Measurements from ENCODE around the gene ADAT2. TPM values are rescaled to one million over a fixed set of nuclear protein-coding genes. Genes with fewer than 3 reads are reported as not detected.

The ADAT2 gene
- polyA plus RNA-seq, 3 donors: 0.08 to 9.7 (median 0.51) TPM

DNA sequence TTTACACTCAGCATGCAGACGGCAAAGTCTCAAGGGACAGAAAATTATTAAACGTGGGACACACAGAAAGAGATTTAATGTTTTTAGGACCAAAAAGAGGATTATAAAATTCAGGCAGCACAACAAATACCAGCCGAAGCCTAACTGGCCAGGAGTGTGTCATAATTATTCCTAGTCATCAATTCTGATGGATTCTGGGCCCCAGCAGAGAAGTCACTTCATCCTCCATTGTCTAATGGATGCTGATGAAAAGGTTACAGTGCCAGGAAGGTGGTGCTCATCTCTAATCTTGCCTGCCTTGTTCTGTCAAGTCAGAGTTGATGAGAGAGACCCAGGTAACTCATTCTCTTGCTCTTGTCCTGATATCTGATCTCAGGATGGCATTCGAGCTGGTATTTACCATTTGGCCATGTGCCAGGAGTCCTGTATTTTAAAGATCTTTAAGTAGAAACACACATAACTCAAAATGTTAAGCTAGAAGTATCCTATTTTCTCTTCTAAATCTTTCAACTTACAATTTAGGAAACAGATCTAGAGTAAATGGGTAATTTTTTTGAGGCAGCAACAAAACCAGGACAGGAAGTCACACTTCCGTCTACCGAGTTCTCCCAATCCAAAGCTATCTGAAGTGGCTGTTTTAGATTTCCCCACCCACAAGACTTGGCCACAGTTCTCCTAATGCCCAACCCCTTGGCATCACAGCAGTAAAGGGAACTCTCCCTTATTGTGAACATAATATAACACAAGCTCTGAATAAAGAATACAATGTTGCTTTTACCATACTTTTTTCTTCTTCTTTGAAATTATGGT, 50.0 kb downstream of the ADAT2 start:
- no CpG with 5 or more reads among the region's 6 CpGs for WGBS (ENCODE audit: insufficient coverage)
- H3K4me2 ChIP-seq (replicated peaks; ENCODE audit: extremely low read depth, low read length, poor library complexity, severe bottlenecking): peak overlapping the region; percentile 36
- peaks cover 13% of the 10 kb centered on the region for H3K4me1 Mint-ChIP-seq
- peaks cover 0 to 2% (median 0%) of the 10 kb centered on the region in 3 donors for H3K27me3 Mint-ChIP-seq (ENCODE audit: low read depth in 3 of 3)
- peak overlapping the region in 1 of 3 experiments; percentile 10 for H3K4me3 ChIP-seq (replicated peaks in 1 of 3; ENCODE audit: low read depth in 2 of 3, low read length in 3 of 3)
- TF ChIP-seq, protein P1, sequence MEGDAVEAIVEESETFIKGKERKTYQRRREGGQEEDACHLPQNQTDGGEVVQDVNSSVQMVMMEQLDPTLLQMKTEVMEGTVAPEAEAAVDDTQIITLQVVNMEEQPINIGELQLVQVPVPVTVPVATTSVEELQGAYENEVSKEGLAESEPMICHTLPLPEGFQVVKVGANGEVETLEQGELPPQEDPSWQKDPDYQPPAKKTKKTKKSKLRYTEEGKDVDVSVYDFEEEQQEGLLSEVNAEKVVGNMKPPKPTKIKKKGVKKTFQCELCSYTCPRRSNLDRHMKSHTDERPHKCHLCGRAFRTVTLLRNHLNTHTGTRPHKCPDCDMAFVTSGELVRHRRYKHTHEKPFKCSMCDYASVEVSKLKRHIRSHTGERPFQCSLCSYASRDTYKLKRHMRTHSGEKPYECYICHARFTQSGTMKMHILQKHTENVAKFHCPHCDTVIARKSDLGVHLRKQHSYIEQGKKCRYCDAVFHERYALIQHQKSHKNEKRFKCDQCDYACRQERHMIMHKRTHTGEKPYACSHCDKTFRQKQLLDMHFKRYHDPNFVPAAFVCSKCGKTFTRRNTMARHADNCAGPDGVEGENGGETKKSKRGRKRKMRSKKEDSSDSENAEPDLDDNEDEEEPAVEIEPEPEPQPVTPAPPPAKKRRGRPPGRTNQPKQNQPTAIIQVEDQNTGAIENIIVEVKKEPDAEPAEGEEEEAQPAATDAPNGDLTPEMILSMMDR (IDR thresholded peaks at IDR 0.05): no peak
- no peaks in the 10 kb centered on the region for H3K36me3 Mint-ChIP-seq
- peaks cover 5 to 13% of the 10 kb centered on the region in 2 donors for H3K4me1 ChIP-seq (ENCODE audit: control insufficient read depth in 1 of 2, insufficient read depth in 2 of 2, low read length in 2 of 2)
- no peaks in the 10 kb centered on the region for H3K9me3 ChIP-seq (replicated peaks in 1 of 2; ENCODE audit: control insufficient read depth in 1 of 2, insufficient read depth in 1 of 2, low read length in 2 of 2)
- intact Hi-C loops (cut with micrococcal nuclease): no loop called here
- H3K9ac ChIP-seq (ENCODE audit: insufficient read depth, low read length, poor library complexity, severe bottlenecking): no peak overlapping the region
- H2AFZ ChIP-seq (ENCODE audit: insufficient read depth, low read depth, low read length, poor library complexity, severe bottlenecking): peak overlapping the region; percentile 33
- H3K4me3 Mint-ChIP-seq: peak overlapping the region in 1 of 2 donors; percentile 47
- H3K36me3 ChIP-seq (replicated peaks in 1 of 2; ENCODE audit: control insufficient read depth in 1 of 2, insufficient read depth in 2 of 2, low read length in 2 of 2): no peaks in the 10 kb centered on the region
- H3K79me2 ChIP-seq (ENCODE audit: insufficient read depth, low read length): no peaks in the 10 kb centered on the region
- peak overlapping the region in 2 of 7 donors; percentile 35 to 52 for H3K27ac Mint-ChIP-seq
- no peaks in the 10 kb centered on the region for H4K20me1 ChIP-seq (ENCODE audit: insufficient read depth, low read length)
- no peaks in the 10 kb centered on the region for H3K9me3 Mint-ChIP-seq
- no peaks in the 10 kb centered on the region for H3K27me3 ChIP-seq (ENCODE audit: control insufficient read depth in 2 of 2, insufficient read depth in 2 of 2, low read length in 2 of 2)
- peak; percentile 9 to 44 (median 26) for DNase-seq
- peak overlapping the region in 1 of 2 donors; percentile 17 for H3K27ac ChIP-seq (ENCODE audit: low read depth in 1 of 2, low read length in 2 of 2)

DNA sequence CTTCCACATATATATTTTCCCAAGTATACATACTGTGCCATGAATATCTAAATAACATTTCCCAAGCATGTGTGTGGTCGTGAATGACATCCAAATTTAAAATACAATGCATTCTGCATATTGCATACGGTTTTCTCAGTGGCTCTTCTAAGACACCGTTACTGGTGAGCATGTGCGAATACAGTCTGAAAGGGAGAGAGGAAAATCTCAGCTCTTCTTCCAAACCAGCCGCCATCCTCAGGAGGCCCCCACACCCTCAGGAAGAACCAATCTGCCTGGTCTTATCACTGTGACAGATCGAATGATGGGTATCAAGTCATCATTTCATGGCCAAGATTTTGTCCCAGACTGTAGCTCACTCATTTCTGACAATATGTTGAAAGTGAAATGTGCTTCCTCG, 50.7 kb downstream of the ADAT2 start:
- Mint-ChIP-seq H3K4me3 (no peak overlapping the region), H3K36me3 (no peaks in the 10 kb centered on the region), H3K9me3 (no peaks in the 10 kb centered on the region), H3K27ac (no peak overlapping the region), H3K27me3 (ENCODE audit: low read depth in 3 of 3) (peaks cover 0 to 2% (median 0%) of the 10 kb centered on the region in 3 donors), H3K4me1 (peaks cover 13% of the 10 kb centered on the region)
- Histone ChIP-seq H3K27me3 (ENCODE audit: control insufficient read depth in 2 of 2, insufficient read depth in 2 of 2, low read length in 2 of 2) (no peaks in the 10 kb centered on the region), H4K20me1 (ENCODE audit: insufficient read depth, low read length) (no peaks in the 10 kb centered on the region), H2AFZ (ENCODE audit: insufficient read depth, low read depth, low read length, poor library complexity, severe bottlenecking) (no peak overlapping the region), H3K27ac (ENCODE audit: low read depth in 1 of 2, low read length in 2 of 2) (no peak overlapping the region), H3K9me3 (replicated peaks in 1 of 2; ENCODE audit: control insufficient read depth in 1 of 2, insufficient read depth in 1 of 2, low read length in 2 of 2) (no peaks in the 10 kb centered on the region), H3K36me3 (replicated peaks in 1 of 2; ENCODE audit: control insufficient read depth in 1 of 2, insufficient read depth in 2 of 2, low read length in 2 of 2) (no peaks in the 10 kb centered on the region), H3K4me1 (ENCODE audit: control insufficient read depth in 1 of 2, insufficient read depth in 2 of 2, low read length in 2 of 2) (peaks cover 5 to 13% of the 10 kb centered on the region in 2 donors), H3K4me3 (replicated peaks in 1 of 3; ENCODE audit: low read depth in 2 of 3, low read length in 3 of 3) (no peak overlapping the region), H3K4me2 (replicated peaks; ENCODE audit: extremely low read depth, low read length, poor library complexity, severe bottlenecking) (no peak overlapping the region), H3K79me2 (ENCODE audit: insufficient read depth, low read length) (no peaks in the 10 kb centered on the region), H3K9ac (ENCODE audit: insufficient read depth, low read length, poor library complexity, severe bottlenecking) (no peak overlapping the region)
- TF ChIP-seq, protein P1 (IDR thresholded peaks at IDR 0.05): no peak
- intact Hi-C loops (cut with micrococcal nuclease): no loop called here
- DNase-seq: no peak
- WGBS (ENCODE audit: insufficient coverage): 100% methylated on average over 1 of the region's 7 CpGs
